ENCODE results near the gene COL19A1.

GRCh38 chr6:70198785-70199184 lies 332.4 kb downstream of the COL19A1 start:
- no peak for TF ChIP-seq EZH2 (IDR thresholded peaks at IDR 0.05; ENCODE audit: low read length)
- TF ChIP-seq, protein P1, sequence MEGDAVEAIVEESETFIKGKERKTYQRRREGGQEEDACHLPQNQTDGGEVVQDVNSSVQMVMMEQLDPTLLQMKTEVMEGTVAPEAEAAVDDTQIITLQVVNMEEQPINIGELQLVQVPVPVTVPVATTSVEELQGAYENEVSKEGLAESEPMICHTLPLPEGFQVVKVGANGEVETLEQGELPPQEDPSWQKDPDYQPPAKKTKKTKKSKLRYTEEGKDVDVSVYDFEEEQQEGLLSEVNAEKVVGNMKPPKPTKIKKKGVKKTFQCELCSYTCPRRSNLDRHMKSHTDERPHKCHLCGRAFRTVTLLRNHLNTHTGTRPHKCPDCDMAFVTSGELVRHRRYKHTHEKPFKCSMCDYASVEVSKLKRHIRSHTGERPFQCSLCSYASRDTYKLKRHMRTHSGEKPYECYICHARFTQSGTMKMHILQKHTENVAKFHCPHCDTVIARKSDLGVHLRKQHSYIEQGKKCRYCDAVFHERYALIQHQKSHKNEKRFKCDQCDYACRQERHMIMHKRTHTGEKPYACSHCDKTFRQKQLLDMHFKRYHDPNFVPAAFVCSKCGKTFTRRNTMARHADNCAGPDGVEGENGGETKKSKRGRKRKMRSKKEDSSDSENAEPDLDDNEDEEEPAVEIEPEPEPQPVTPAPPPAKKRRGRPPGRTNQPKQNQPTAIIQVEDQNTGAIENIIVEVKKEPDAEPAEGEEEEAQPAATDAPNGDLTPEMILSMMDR (optimal IDR thresholded peaks at IDR 0.05 in 1 of 3, IDR thresholded peaks at IDR 0.05 in 1 of 3, conservative IDR thresholded peaks at IDR 0.05 in 1 of 3; ENCODE audit: extremely low read depth in 1 of 3, insufficient read depth in 2 of 3, low read length in 3 of 3): no peak

All from keratinocyte (primary cell).